Neural cell (in vitro differentiated cells): ENCODE results near the gene GLE1. TPM values are rescaled to one million over a fixed set of nuclear protein-coding genes. Genes with fewer than 3 reads are reported as not detected.
"Not testable (repeated sequence)": the region's sequence is repeated elsewhere in the genome, so short reads cannot be mapped to it uniquely, and the experiment has no call there.

Source experiments
- H2AFZ ChIP-seq: fragments of 200-600, 300-800 bp; sonication (generic), shearing (Covaris generic); 2 replicates; pipeline ENCODE4 v1.6.0; 2014; ENCODE audit warnings: low read depth, mild to moderate bottlenecking, antibody characterized with exemption, low read length, moderate library complexity
- H3F3A ChIP-seq: fragments of 200-600 bp; shearing (Covaris generic); 2 replicates; pipeline ENCODE4 v1.6.1; 2016; ENCODE audit warnings: mild to moderate bottlenecking, moderate library complexity, mixed read lengths, antibody characterized with exemption, low read length; ENCODE audit not compliant: insufficient read depth, poor library complexity, severe bottlenecking
- H3K27ac ChIP-seq: fragments of 200-600, 300-800 bp; sonication (generic), shearing (Covaris generic); 2 replicates; pipeline ENCODE4 v1.5.1; 2014; ENCODE audit warnings: mild to moderate bottlenecking, low read length, moderate library complexity
- H3K27me3 ChIP-seq: fragments of 300-800, 200-600 bp; sonication (generic), shearing (Covaris generic); 2 replicates; pipeline ENCODE4 v1.6.0; 2014; ENCODE audit warnings: mild to moderate bottlenecking, low read depth, low read length, moderate library complexity; ENCODE audit not compliant: insufficient read depth
- H3K36me3 ChIP-seq: fragments of 300-800, 200-600 bp; sonication (generic), shearing (Covaris generic); 2 replicates; pipeline ENCODE4 v1.5.1; 2014; ENCODE audit warnings: mild to moderate bottlenecking, antibody characterized with exemption, low read length, moderate library complexity; ENCODE audit not compliant: insufficient read depth
- H3K4me2 ChIP-seq: fragments of 300-800, 200-600 bp; sonication (generic), shearing (Covaris generic); 2 replicates; pipeline ENCODE4 v1.6.0; 2014; ENCODE audit warnings: mild to moderate bottlenecking, low read length
- H3K4me3 ChIP-seq: fragments of 300-800, 200-600 bp; sonication (generic), shearing (Covaris generic); 2 replicates; pipeline ENCODE4 v1.5.1; 2014; ENCODE audit warnings: mild to moderate bottlenecking, low read length, moderate library complexity
- H3K79me2 ChIP-seq: fragments of 200-600 bp; shearing (Covaris generic); replicated peaks from 2 replicates; pipeline ENCODE4 v1.6.0; 2014; ENCODE audit warnings: mild to moderate bottlenecking, low read length, moderate library complexity; ENCODE audit not compliant: insufficient read depth
- H3K9ac ChIP-seq: fragments of 300-800, 200-600 bp; sonication (generic), shearing (Covaris generic); 2 replicates; pipeline ENCODE4 v1.6.1; 2016; ENCODE audit warnings: mild to moderate bottlenecking, low read length, mixed read lengths
- H3K9me2 ChIP-seq: fragments of 200-600 bp; shearing (Covaris generic); 2 replicates; pipeline ENCODE4 v1.6.1; 2016; ENCODE audit warnings: mild to moderate bottlenecking, low read length, mixed read lengths; ENCODE audit not compliant: insufficient read depth
- H3K9me3 ChIP-seq: fragments of 200-600, 300-800 bp; sonication (generic), shearing (Covaris generic); 2 replicates; pipeline ENCODE4 v1.6.1; 2016; ENCODE audit warnings: mild to moderate bottlenecking, mixed run types, low read length, moderate library complexity, mixed read lengths
- H4K20me1 ChIP-seq: fragments of 200-600 bp; shearing (Covaris generic); 2 replicates; pipeline ENCODE4 v1.6.1; 2016; ENCODE audit warnings: mild to moderate bottlenecking, mixed run types; ENCODE audit not compliant: insufficient read depth
- CTCF ChIP-seq: fragments of 450-650 bp; IDR thresholded peaks from 2 replicates; pipeline ENCODE4 v1.5.1; 2014; ENCODE audit warnings: antibody characterized with exemption, mild to moderate bottlenecking, moderate library complexity; ENCODE audit not compliant: poor library complexity, severe bottlenecking
- EP300 ChIP-seq: fragments of 450-650 bp; conservative IDR thresholded peaks from 2 replicates; pipeline ENCODE4 v1.6.1; 2014; ENCODE audit warnings: antibody characterized with exemption, mild to moderate bottlenecking, moderate library complexity; ENCODE audit not compliant: poor library complexity, severe bottlenecking
- EZH2 ChIP-seq: fragments of 200-600, 300-800 bp; shearing (Covaris generic), sonication (generic); IDR thresholded peaks from 2 replicates; pipeline ENCODE4 v1.6.1; 2014; ENCODE audit warnings: antibody characterized with exemption, low read length, borderline replicate concordance, mild to moderate bottlenecking; ENCODE audit not compliant: insufficient read depth, poor library complexity, severe bottlenecking
- MXI1 ChIP-seq: fragments of 450-650 bp; conservative IDR thresholded peaks from 2 replicates; pipeline ENCODE4 v1.6.1; 2014; ENCODE audit warnings: antibody characterized with exemption, mild to moderate bottlenecking; ENCODE audit not compliant: poor library complexity, severe bottlenecking
- POLR2AphosphoS5 ChIP-seq: IDR thresholded peaks from 2 replicates; pipeline ENCODE4 v1.6.1; 2012
- RAD21 ChIP-seq: fragments of 450-650 bp; conservative IDR thresholded peaks from 2 replicates; pipeline ENCODE4 v1.6.1; 2014; ENCODE audit warnings: antibody characterized with exemption, mild to moderate bottlenecking, moderate library complexity
- REST ChIP-seq: IDR thresholded peaks from 2 replicates; pipeline ENCODE4 v1.6.1; 2012; ENCODE audit warnings: borderline replicate concordance
- SMC3 ChIP-seq: fragments of 450-650 bp; conservative IDR thresholded peaks from 2 replicates; pipeline ENCODE4 v1.6.1; 2014; ENCODE audit warnings: antibody characterized with exemption, mild to moderate bottlenecking, moderate library complexity; ENCODE audit not compliant: poor library complexity
- TAF1 ChIP-seq: IDR thresholded peaks from 2 replicates; pipeline ENCODE4 v1.6.1; 2012; ENCODE audit warnings: low read depth
- polyA plus RNA-seq: library from polyadenylated mRNA; depleted of rRNA; stranded (reverse); fragments of >200 nt; gene quantifications from 2 replicates; pipeline ENCODE4 v1.2.3, GENCODE V29; 2014

GLE1 gene
- polyA plus RNA-seq, 1 donor from 2014 or later, result 29.6 TPM

GRCh38 chr9:128499920-128500319 lies 4.6 kb upstream of the GLE1 start:
- Histone ChIP-seq H3K9me2 (no peaks in the 10 kb centered on the region), H3K9me3 (no peaks in the 10 kb centered on the region), H3K4me2 (no peak overlapping the region), H3F3A (no peaks in the 10 kb centered on the region), H3K27ac (no peak overlapping the region), H2AFZ (no peak overlapping the region), H3K36me3 (no peaks in the 10 kb centered on the region), H3K9ac (no peak overlapping the region), H3K27me3 (no peaks in the 10 kb centered on the region), H3K4me3 (no peak overlapping the region), H3K79me2 (no peaks in the 10 kb centered on the region), H4K20me1 (no peaks in the 10 kb centered on the region)
- TF ChIP-seq SMC3 (no peak), POLR2AphosphoS5 (no peak), CTCF (no peak)

- not testable (repeated sequence) for H3K4me2 ChIP-seq, H3K9me3 ChIP-seq, H3K9me2 ChIP-seq, H3F3A ChIP-seq, H3K4me3 ChIP-seq, H3K27ac ChIP-seq, H3K27me3 ChIP-seq, H3K79me2 ChIP-seq, H3K36me3 ChIP-seq, H4K20me1 ChIP-seq, H3K9ac ChIP-seq, H2AFZ ChIP-seq
Observed at GRCh38 chr9:128503415-128503825, 1.1 kb upstream of the GLE1 start.

GRCh38 chr9:128503870-128504269 lies 649 bp upstream of the GLE1 start:
- H4K20me1 ChIP-seq, result no peaks in the 10 kb centered on the region
- no peaks in the 10 kb centered on the region for H3K27me3 ChIP-seq
- TF ChIP-seq REST (no peak), POLR2AphosphoS5 (no peak), RAD21 (no peak), SMC3 (no peak), EP300 (no peak), EZH2 (no peak), MXI1 (no peak), TAF1 (no peak), CTCF (no peak)
- H3K9me3 ChIP-seq, result no peaks in the 10 kb centered on the region
- no peak overlapping the region for H3K9ac ChIP-seq
- peak overlapping the region; percentile 99 for H3K4me3 ChIP-seq
- H3K27ac ChIP-seq, result no peak overlapping the region
- peak overlapping the region; percentile 69 for H3K4me2 ChIP-seq
- H2AFZ ChIP-seq, result peak overlapping the region; percentile 81
- H3K9me2 ChIP-seq, result no peaks in the 10 kb centered on the region
- peaks cover 8% of the 10 kb centered on the region for H3K79me2 ChIP-seq
- no peaks in the 10 kb centered on the region for H3F3A ChIP-seq
- no peaks in the 10 kb centered on the region for H3K36me3 ChIP-seq
